CD8-positive, alpha-beta memory T cell (primary cell): ENCODE data around the gene LOC128125822. TPM values are rescaled to one million over a fixed set of nuclear protein-coding genes. Genes with fewer than 3 reads are reported as not detected.

Source experiments
- CTCF ChIA-PET: fragments of 350-600 bp; sonication (Branson Sonifier 250); formaldehyde crosslinking; loops from one replicate; lab custom pipeline; 2021; ENCODE audit warnings: antibody characterized with exemption; lab: Charles Lee
- POLR2A ChIA-PET: fragments of 350-600 bp; sonication (Branson Sonifier 250); formaldehyde crosslinking; loops from one replicate; lab custom pipeline; 2021; ENCODE audit warnings: antibody characterized with exemption; lab: Charles Lee
- DNase-seq, 5 donors: peaks; one replicate each; pipeline versions ENCODE4 v3.0.0 to v3.0.0-alpha.2; 2020 to 2022; ENCODE audit warnings: mixed read lengths in 1 of 5
- H3K27ac ChIP-seq: one replicate; pipeline ENCODE4 v1.7.0; 2013; ENCODE audit warnings: low read depth, mild to moderate bottlenecking, low read length, moderate library complexity
- H3K27me3 ChIP-seq: 2 replicates; pipeline ENCODE4 v1.7.0; 2013; ENCODE audit warnings: low read length, mild to moderate bottlenecking; ENCODE audit not compliant: insufficient read depth, poor library complexity, severe bottlenecking
- H3K36me3 ChIP-seq: 2 replicates; pipeline ENCODE4 v1.7.0; 2013; ENCODE audit warnings: mild to moderate bottlenecking, low read length, moderate library complexity; ENCODE audit not compliant: insufficient read depth
- H3K4me1 ChIP-seq: 2 replicates; pipeline ENCODE4 v1.7.0; 2013; ENCODE audit warnings: mild to moderate bottlenecking, low read length, moderate library complexity; ENCODE audit not compliant: insufficient read depth
- H3K4me3 ChIP-seq: 2 replicates; pipeline ENCODE4 v1.7.0; 2013; ENCODE audit warnings: mild to moderate bottlenecking, low read length
- H3K9me3 ChIP-seq: 2 replicates; pipeline ENCODE4 v1.7.0; 2013; ENCODE audit warnings: mild to moderate bottlenecking, low read length
- H3K27ac Mint-ChIP-seq, 8 donors: one replicate each; pipeline ENCODE4 v1.8.0; 2020 to 2021; ENCODE audit warnings: mixed read lengths in 8 of 8, mild to moderate bottlenecking in 6 of 8, inconsistent platforms in 3 of 8, moderate library complexity in 3 of 8
- H3K27me3 Mint-ChIP-seq, 2 donors: one replicate each; pipeline ENCODE4 v1.8.0; 2020 to 2021; ENCODE audit warnings: mixed read lengths in 2 of 2, mild to moderate bottlenecking in 1 of 2, moderate library complexity in 1 of 2
- H3K36me3 Mint-ChIP-seq, 3 donors: one replicate each; pipeline ENCODE4 v1.8.0; 2020 to 2021; ENCODE audit warnings: mixed read lengths in 3 of 3, inconsistent platforms in 1 of 3, mild to moderate bottlenecking in 1 of 3
- H3K4me1 Mint-ChIP-seq, 3 donors: one replicate each; pipeline ENCODE4 v1.8.0; 2020 to 2021; ENCODE audit warnings: mixed read lengths in 3 of 3, inconsistent platforms in 1 of 3, mild to moderate bottlenecking in 1 of 3
- H3K4me3 Mint-ChIP-seq, 7 donors: one replicate each; pipeline ENCODE4 v1.8.0; 2020 to 2021; ENCODE audit warnings: mixed read lengths in 7 of 7, mild to moderate bottlenecking in 6 of 7, moderate library complexity in 4 of 7, inconsistent platforms in 2 of 7
- H3K9me3 Mint-ChIP-seq, 5 donors: one replicate each; pipeline ENCODE4 v1.8.0; 2020 to 2022; ENCODE audit warnings: mixed read lengths in 5 of 5, mild to moderate bottlenecking in 3 of 5, moderate library complexity in 2 of 5, inconsistent platforms in 1 of 5
- polyA plus RNA-seq: library from polyadenylated mRNA; unstranded; fragments of 300-500 nt; fragmentation: Illumina TruSeq; gene quantifications from one replicate; pipeline ENCODE4 v1.2.3, GENCODE V29; 2021
- total RNA-seq, 2 experiments: library from RNA; stranded (reverse); gene quantifications; one replicate each; pipeline ENCODE4 v1.2.3, GENCODE V29; 2021

Gene LOC128125822

GRCh38 chr6:63610944-63611343 is 38.7 kb downstream of the LOC128125822 start:
- ChIA-PET POLR2A (no interaction called here), CTCF (interaction anchor here (1.4 kb wide), 1 partner anchor 12 kb away, joined by 4 read pairs; no protein-coding TSS in a partner anchor)
- Mint-ChIP-seq H3K36me3 (no peaks in the 10 kb centered on the region), H3K27ac (no peak overlapping the region), H3K4me1 (no peaks in the 10 kb centered on the region), H3K4me3 (no peak overlapping the region), H3K27me3 (peaks cover 7 to 8% of the 10 kb centered on the region in 2 donors), H3K9me3 (no peaks in the 10 kb centered on the region)
- no peaks in the 10 kb centered on the region for H3K4me1 ChIP-seq
- H3K9me3 ChIP-seq = no peaks in the 10 kb centered on the region
- H3K4me3 ChIP-seq = no peak overlapping the region
- H3K27ac ChIP-seq = no peak overlapping the region
- no peaks in the 10 kb centered on the region for H3K36me3 ChIP-seq
- DNase-seq = no peak
- H3K27me3 ChIP-seq = no peaks in the 10 kb centered on the region

- H3K9me3 Mint-ChIP-seq = no peaks in the 10 kb centered on the region
- Histone ChIP-seq H3K9me3 (no peaks in the 10 kb centered on the region), H3K27me3 (no peaks in the 10 kb centered on the region), H3K4me3 (no peak overlapping the region), H3K4me1 (no peaks in the 10 kb centered on the region), H3K27ac (no peak overlapping the region), H3K36me3 (no peaks in the 10 kb centered on the region)
- no peaks in the 10 kb centered on the region for H3K4me1 Mint-ChIP-seq
- no peak overlapping the region for H3K4me3 Mint-ChIP-seq
- H3K27ac Mint-ChIP-seq = no peak overlapping the region
- H3K27me3 Mint-ChIP-seq = peaks cover 7 to 9% of the 10 kb centered on the region in 2 donors
- no peak for DNase-seq
- H3K36me3 Mint-ChIP-seq = no peaks in the 10 kb centered on the region
- ChIA-PET CTCF (interaction anchor here (1.4 kb wide), 1 partner anchor 13 kb away, joined by 4 read pairs; no protein-coding TSS in a partner anchor), POLR2A (no interaction called here)
Measured at GRCh38 chr6:63611560-63611959, 39.3 kb downstream of the LOC128125822 start.

- H3K9me3 ChIP-seq = no peaks in the 10 kb centered on the region
- Mint-ChIP-seq H3K36me3 (no peaks in the 10 kb centered on the region), H3K27me3 (peaks cover 20 to 34% of the 10 kb centered on the region in 2 donors), H3K4me1 (no peaks in the 10 kb centered on the region), H3K4me3 (no peak overlapping the region), H3K9me3 (no peaks in the 10 kb centered on the region), H3K27ac (no peak overlapping the region)
- POLR2A ChIA-PET = no interaction called here
- no peak overlapping the region for H3K27ac ChIP-seq
- no peaks in the 10 kb centered on the region for H3K36me3 ChIP-seq
- CTCF ChIA-PET = no interaction called here
- no peaks in the 10 kb centered on the region for H3K4me1 ChIP-seq
- H3K4me3 ChIP-seq = no peak overlapping the region
- no peak for DNase-seq
- H3K27me3 ChIP-seq = no peaks in the 10 kb centered on the region
Measured at GRCh38 chr6:63615590-63615989, 43.3 kb downstream of the LOC128125822 start.

Other genes starting within 250 kb of the LOC128125822 start
- 100 to 1,000 TPM in 1 of 2 experiments, 10 to 100 TPM in 1; 92.3 to 107 TPM for gene PTP4A1, start within 50 bp of the LOC128125822 start, total RNA-seq
- 54.3 TPM for gene PTP4A1, start within 50 bp of the LOC128125822 start, polyA plus RNA-seq
- 10 to 100 TPM; 44.1 to 44.3 TPM for gene PHF3, start 63.3 kb downstream of the LOC128125822 start, total RNA-seq
- gene PHF3, start 63.3 kb downstream of the LOC128125822 start, polyA plus RNA-seq = 40.9 TPM